ENCODE measurements around the gene DTHD1. TPM values are rescaled to one million over a fixed set of nuclear protein-coding genes. Genes with fewer than 3 reads are reported as not detected.

Gene DTHD1
- total and polyA plus RNA-seq, 2 donors (not counting 3 experiments of a cell fraction or from before 2014, with no cell fraction given) = not detected

GRCh38 chr4:36386691-36387090 is 105.3 kb downstream of the DTHD1 start:
- no peak for FAIRE-seq
- no peaks in the 10 kb centered on the region for H3K9me1 ChIP-seq (replicated peaks; ENCODE audit: control insufficient read depth, extremely low read depth, insufficient read depth, low read length)
- H3K79me2 ChIP-seq (ENCODE audit: control insufficient read depth, insufficient read depth, low read length) = no peaks in the 10 kb centered on the region
- no peaks in the 10 kb centered on the region for H3K9me3 ChIP-seq (replicated peaks; ENCODE audit: control insufficient read depth, insufficient read depth, low read length)
- DNase-seq (ENCODE audit: low read depth, low spot score) = no peak
- intact Hi-C loops (cut with micrococcal nuclease) = no loop called here
- no peak overlapping the region for H3K4me3 ChIP-seq (replicated peaks in 1 of 3; ENCODE audit: insufficient read depth in 1 of 3, low read depth in 1 of 3, low read length in 3 of 3)
- H3K27me3 ChIP-seq (ENCODE audit: control insufficient read depth in 2 of 2, insufficient read depth in 2 of 2, low read length in 2 of 2) = no peaks in the 10 kb centered on the region
- no TSS peak for BruUV-seq (replicated peaks)
- POLR2A ChIA-PET = no interaction called here
- H4K20me1 ChIP-seq (replicated peaks; ENCODE audit: control insufficient read depth, extremely low read depth, insufficient read depth, low read length) = no peaks in the 10 kb centered on the region
- H3K36me3 ChIP-seq (ENCODE audit: control insufficient read depth in 2 of 2, extremely low read depth in 1 of 2, insufficient read depth in 2 of 2, low read length in 2 of 2) = no peaks in the 10 kb centered on the region
- no peaks in the 10 kb centered on the region for H3K4me1 ChIP-seq (ENCODE audit: control insufficient read depth, extremely low read depth, insufficient read depth, low read length)
- CTCF ChIA-PET = no interaction called here
- no peak overlapping the region for H2AFZ ChIP-seq (ENCODE audit: low read depth, low read length)
- H3K27ac ChIP-seq (ENCODE audit: insufficient read depth, low read depth, low read length) = no peak overlapping the region
- H3K4me2 ChIP-seq (ENCODE audit: insufficient read depth, low read length) = no peak overlapping the region
- no peak for TF ChIP-seq FOS (IDR thresholded peaks at IDR 0.05; ENCODE audit: borderline replicate concordance, insufficient read depth, low read length)
- TF ChIP-seq EZH2 (IDR thresholded peaks at IDR 0.05; ENCODE audit: borderline replicate concordance, low read depth, low read length, severe bottlenecking) = no peak
- no peak for TF ChIP-seq CTCF (IDR thresholded peaks at IDR 0.05; ENCODE audit: extremely low read depth in 1 of 2, insufficient read depth in 1 of 2, low read depth in 1 of 2, low read length in 2 of 2)
- TF ChIP-seq POLR2AphosphoS5 (IDR thresholded peaks at IDR 0.05; ENCODE audit: insufficient read depth, low read depth, low read length) = no peak
- no peak for TF ChIP-seq JUN (IDR thresholded peaks at IDR 0.05; ENCODE audit: borderline replicate concordance, insufficient read depth, insufficient read length, low read depth)
- dilution Hi-C loops (cut with MboI; ENCODE audit: extremely low pct_ligation_motif_present, low sequenced_read_pairs) = no loop called here
- no peak overlapping the region for H3K9ac ChIP-seq (replicated peaks; ENCODE audit: extremely low read depth, insufficient read depth, low read length)

DNA sequence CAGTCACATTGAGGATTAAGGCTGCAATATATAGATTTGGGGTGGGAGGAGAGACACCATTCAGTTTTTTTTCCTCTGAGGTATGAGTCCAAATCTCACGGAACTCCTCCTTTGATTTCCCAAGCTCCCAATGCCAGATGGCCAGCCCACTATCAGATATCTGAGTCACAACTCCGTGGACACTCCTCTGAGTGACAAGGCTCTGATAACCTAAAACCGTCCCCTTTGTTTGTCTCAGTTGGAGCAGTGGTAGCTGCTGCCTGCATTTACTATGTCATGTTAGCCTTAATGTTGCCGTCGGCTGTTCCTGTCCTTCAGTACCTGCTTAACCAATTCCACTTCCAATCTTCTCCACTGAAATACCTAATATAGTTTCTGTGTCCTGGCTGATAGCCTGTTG is 107.3 kb downstream of the DTHD1 start:
- H3K9ac ChIP-seq (replicated peaks; ENCODE audit: extremely low read depth, insufficient read depth, low read length) = no peak overlapping the region
- no TSS peak for BruUV-seq (replicated peaks)
- H3K79me2 ChIP-seq (ENCODE audit: control insufficient read depth, insufficient read depth, low read length) = no peaks in the 10 kb centered on the region
- H3K27me3 ChIP-seq (ENCODE audit: control insufficient read depth in 2 of 2, insufficient read depth in 2 of 2, low read length in 2 of 2) = no peaks in the 10 kb centered on the region
- FAIRE-seq (no peak), DNase-seq (ENCODE audit: low read depth, low spot score) (no peak)
- H3K27ac ChIP-seq (ENCODE audit: insufficient read depth, low read depth, low read length) = no peak overlapping the region
- ChIA-PET CTCF (no interaction called here), POLR2A (no interaction called here)
- dilution Hi-C loops (cut with MboI; ENCODE audit: extremely low pct_ligation_motif_present, low sequenced_read_pairs) (no loop called here), intact Hi-C loops (cut with micrococcal nuclease) (no loop called here)
- H3K4me1 ChIP-seq (ENCODE audit: control insufficient read depth, extremely low read depth, insufficient read depth, low read length) = no peaks in the 10 kb centered on the region
- H2AFZ ChIP-seq (ENCODE audit: low read depth, low read length) = no peak overlapping the region
- no peaks in the 10 kb centered on the region for H4K20me1 ChIP-seq (replicated peaks; ENCODE audit: control insufficient read depth, extremely low read depth, insufficient read depth, low read length)
- TF ChIP-seq POLR2A (IDR thresholded peaks at IDR 0.05; ENCODE audit: low read depth, low read length) (no peak), CTCF (IDR thresholded peaks at IDR 0.05; ENCODE audit: extremely low read depth in 1 of 2, insufficient read depth in 1 of 2, low read depth in 1 of 2, low read length in 2 of 2) (no peak), MYC (IDR thresholded peaks at IDR 0.05; ENCODE audit: low read depth, low read length) (no peak), GATA2 (IDR thresholded peaks at IDR 0.05; ENCODE audit: insufficient read depth, insufficient read length, low read depth, low read length) (no peak), EZH2 (IDR thresholded peaks at IDR 0.05; ENCODE audit: borderline replicate concordance, low read depth, low read length, severe bottlenecking) (no peak), JUN (IDR thresholded peaks at IDR 0.05; ENCODE audit: borderline replicate concordance, insufficient read depth, insufficient read length, low read depth) (no peak), POLR2AphosphoS5 (IDR thresholded peaks at IDR 0.05; ENCODE audit: insufficient read depth, low read depth, low read length) (no peak), FOS (IDR thresholded peaks at IDR 0.05; ENCODE audit: borderline replicate concordance, insufficient read depth, low read length) (no peak)
- TF ChIP-seq, protein P1, sequence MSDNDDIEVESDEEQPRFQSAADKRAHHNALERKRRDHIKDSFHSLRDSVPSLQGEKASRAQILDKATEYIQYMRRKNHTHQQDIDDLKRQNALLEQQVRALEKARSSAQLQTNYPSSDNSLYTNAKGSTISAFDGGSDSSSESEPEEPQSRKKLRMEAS (IDR thresholded peaks at IDR 0.05; ENCODE audit: insufficient read depth, insufficient read length) = no peak
- H3K9me3 ChIP-seq (replicated peaks; ENCODE audit: control insufficient read depth, insufficient read depth, low read length) = no peaks in the 10 kb centered on the region
- no peak overlapping the region for H3K4me2 ChIP-seq (ENCODE audit: insufficient read depth, low read length)
- no peaks in the 10 kb centered on the region for H3K36me3 ChIP-seq (ENCODE audit: control insufficient read depth in 2 of 2, extremely low read depth in 1 of 2, insufficient read depth in 2 of 2, low read length in 2 of 2)
- no peak overlapping the region for H3K4me3 ChIP-seq (replicated peaks in 1 of 3; ENCODE audit: insufficient read depth in 1 of 3, low read depth in 1 of 3, low read length in 3 of 3)
- H3K9me1 ChIP-seq (replicated peaks; ENCODE audit: control insufficient read depth, extremely low read depth, insufficient read depth, low read length) = no peaks in the 10 kb centered on the region
